IPS DF 4.7 (cell line): ENCODE data around the gene LGALS9.
"Not testable (repeated sequence)": the region's sequence is repeated elsewhere in the genome, so short reads cannot be mapped to it uniquely, and the experiment has no call there.

Experiments used
- DNase-seq: peaks from one replicate; pipeline ENCODE4 v3.0.0-alpha.2; 2013; ENCODE audit warnings: low spot score; ENCODE audit errors: extremely low read depth

Gene LGALS9

DNA sequence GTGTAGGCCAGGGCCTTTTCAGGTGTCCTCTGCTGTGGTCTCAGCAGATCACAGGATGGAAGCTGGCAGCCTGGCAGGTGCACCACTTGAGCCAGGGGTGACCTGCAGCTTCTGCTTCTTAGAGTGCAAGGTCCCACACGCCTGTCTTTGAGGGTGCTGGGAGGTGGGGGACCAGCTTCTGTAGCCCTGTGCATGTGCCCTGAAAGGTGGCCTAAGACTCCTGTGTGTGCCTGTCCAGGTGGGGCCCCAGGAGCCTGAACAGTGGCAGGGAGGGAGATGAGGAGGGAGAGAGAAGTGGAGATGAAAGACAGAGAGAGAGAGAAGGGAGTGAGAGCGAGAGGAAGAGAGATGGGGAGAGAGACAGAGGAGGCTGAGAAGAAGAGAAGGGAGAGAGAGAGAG is 46.2 kb downstream of the LGALS9 start:
- no peak for DNase-seq

DNA sequence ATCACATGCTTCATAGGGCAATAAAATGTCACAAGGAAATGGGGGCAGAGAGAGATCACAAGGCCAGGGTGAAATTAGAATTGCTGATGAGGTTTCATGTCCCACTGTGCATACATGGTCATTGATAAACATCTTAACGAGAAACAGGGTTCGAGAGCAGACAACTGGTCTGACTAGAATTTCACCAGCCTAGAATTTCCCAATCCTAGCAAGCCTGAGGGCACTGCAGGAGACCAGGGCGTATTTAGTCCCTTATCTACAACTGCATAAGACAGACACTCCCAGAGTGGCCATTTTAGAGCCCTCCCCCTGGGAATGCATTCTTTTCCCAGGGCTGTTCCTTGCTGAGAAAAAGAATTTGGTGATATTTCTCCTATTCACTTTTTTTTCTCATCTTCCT is 55.3 kb downstream of the LGALS9 start:
- not testable (repeated sequence) for DNase-seq

DNA sequence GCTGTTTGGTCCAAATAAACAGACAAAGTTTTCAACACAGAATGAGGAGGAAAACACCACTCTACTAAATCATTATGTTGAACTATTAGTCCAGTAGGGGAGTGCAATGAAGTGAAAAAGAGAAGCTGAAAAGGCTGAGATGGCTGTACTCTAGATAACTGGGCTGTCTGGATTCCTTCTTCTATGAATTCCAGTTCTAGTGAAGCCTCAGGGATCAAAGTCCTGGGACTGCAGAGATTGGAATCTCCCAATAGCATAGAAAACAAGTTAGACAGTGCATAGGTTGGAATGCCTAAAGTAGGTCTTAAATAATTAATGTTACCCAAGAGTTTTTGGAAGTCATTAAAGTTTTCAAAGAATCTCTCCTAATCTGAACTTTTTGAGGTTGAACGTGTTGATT is 59.9 kb downstream of the LGALS9 start:
- no peak for DNase-seq

DNA sequence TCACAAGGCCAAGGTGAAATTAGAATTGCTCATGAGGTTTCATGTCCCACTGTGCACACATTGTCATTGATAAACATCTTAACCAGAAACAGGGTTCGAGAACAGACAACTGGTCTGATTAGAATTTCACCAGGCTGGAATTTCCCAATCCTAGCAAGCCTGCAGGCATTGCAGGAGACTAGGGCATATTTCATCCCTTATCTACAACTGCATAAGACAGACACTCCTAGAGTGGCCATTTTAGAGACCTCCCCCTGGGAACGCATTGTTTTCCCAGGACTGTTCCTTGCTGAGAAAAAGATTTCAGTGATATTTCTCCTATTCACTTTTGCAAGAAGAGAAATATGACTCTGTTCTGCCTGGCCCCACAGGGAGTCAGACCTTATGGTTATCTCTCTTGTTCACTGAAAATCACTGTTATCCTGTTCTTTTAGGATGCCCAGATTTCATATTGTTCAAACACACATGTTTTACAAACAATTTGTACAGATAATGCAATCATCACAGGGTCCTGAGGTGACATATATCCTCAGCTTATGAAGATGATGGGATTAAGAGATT is 64.3 kb downstream of the LGALS9 start:
- not testable (repeated sequence) for DNase-seq
